Psoas muscle (tissue), 8 donors: ENCODE measurements around the gene OSMR. TPM values are rescaled to one million over a fixed set of nuclear protein-coding genes. Genes with fewer than 3 reads are reported as not detected.

ENCODE experiments used
- ATAC-seq, 4 donors: fragments of 200-7000 bp; cut with Tn5 transposase; one replicate each; pipeline ENCODE4 v1.9.1; 2020; ENCODE audit warnings: moderate library complexity in 3 of 4, mild to moderate bottlenecking in 2 of 4
- DNase-seq, 2 donors: peaks; one replicate each; pipeline ENCODE4 v3.0.0-alpha.2; 2020
- H3K27ac ChIP-seq: fragments of 200-600 bp; one replicate; pipeline ENCODE4 v1.8.0; 2022
- H3K27me3 ChIP-seq, 3 donors: fragments of 200-600 bp in 1 of 3; one replicate each; pipeline versions ENCODE4 v1.6.1 to v1.8.0; 2013 to 2022; ENCODE audit warnings: low read length in 2 of 3, mild to moderate bottlenecking in 2 of 3, moderate library complexity in 1 of 3; ENCODE audit not compliant: insufficient read depth in 3 of 3
- H3K36me3 ChIP-seq, 2 donors: fragments of 200-600 bp in 1 of 2; one replicate each; pipeline versions ENCODE4 v1.6.1 to v1.8.0; 2013 to 2022; ENCODE audit warnings: low read depth in 1 of 2, mild to moderate bottlenecking in 1 of 2, moderate library complexity in 1 of 2; ENCODE audit not compliant: insufficient read depth in 1 of 2
- H3K4me1 ChIP-seq: fragments of 200-600 bp; one replicate; pipeline ENCODE4 v1.8.0; 2022
- H3K4me3 ChIP-seq: fragments of 200-600 bp; one replicate; pipeline ENCODE4 v1.8.0; 2022; ENCODE audit warnings: mild to moderate bottlenecking
- H3K9me3 ChIP-seq: fragments of 200-600 bp; one replicate; pipeline ENCODE4 v1.8.0; 2022
- CTCF ChIP-seq: fragments of 200-600 bp; IDR thresholded peaks from one replicate; pipeline ENCODE4 v1.8.0; 2022; ENCODE audit warnings: antibody characterized with exemption
- WGBS, 3 donors: extraction: QIAGEN DNeasy Blood & Tissue Kit; methylation state at CpG; one replicate each; pipeline versions ENCODE4 v1.1.6 to v1.1.7; 2013; 5-methylcytosine and 5-hydroxymethylcytosine counted together
- intact Hi-C, 2 donors: fragments of 100-400 bp; cut with DNase I; formaldehyde crosslinking; loops; one replicate each; pipeline versions ENCODE4 v1.11.0 to v1.14.2; 2022
- polyA plus RNA-seq, 3 donors: library from polyadenylated mRNA; stranded (reverse); fragments of 200-250 nt; gene quantifications; one replicate each; pipeline ENCODE4 v1.2.3, GENCODE V29; 2013
- total RNA-seq, 4 donors: library from RNA; stranded (reverse); fragmentation: NEBNext Ultra II Directional in 2 of 4; extraction: Animal tissue kit (Norgen Biotek cat#: 25700) in 2 of 4; gene quantifications; one replicate each; pipeline versions ENCODE4 v1.2.1 to v1.2.4, GENCODE V29; 2021 to 2023
- donor health status: healthy with polysubstance abuse.
- donor health status: DM: no; HTN: no; CAD: no; lungs with moderate emphysema.
- donor health status: Bipolar disorder and iron deficiency.
- donor health status: healthy.
- donor health status: DM: yes; HTN: yes; CAD: no.
- donor health status: DM: no; HTN: no; CAD: no.
- donor health status: DM: no; HTN: no; CAD: no.
- donor health status: DM: yes; HTN: yes; CAD: no.

Gene OSMR
- total and polyA plus RNA-seq, 7 donors, result 3.2 to 27.0 (median 9.9) TPM

- DNase-seq (no peak), ATAC-seq (no peak)
- Histone ChIP-seq H3K4me1 (no peaks in the 10 kb centered on the region), H3K27ac (no peak overlapping the region), H3K36me3 (no peaks in the 10 kb centered on the region), H3K27me3 (no peaks in the 10 kb centered on the region), H3K4me3 (no peak overlapping the region), H3K9me3 (no peaks in the 10 kb centered on the region)
- no peak for TF ChIP-seq CTCF
- WGBS, 3 donors, result 88 to 93% (median 88%) methylated on average over 4 of the region's 4 CpGs
- intact Hi-C loops, result loop anchor here (5.0 to 10.0 kb wide), 2 partner anchors 89 to 92 kb away; no protein-coding TSS in a partner anchor
Observed at GRCh38 chr5:38832810-38833209, 13.0 kb upstream of the OSMR start.

- intact Hi-C loops, result loop anchor here in 1 of 2 donors (10.0 kb wide), 1 partner anchor 89 kb away; no protein-coding TSS in a partner anchor
- no peak overlapping the region for H3K4me3 ChIP-seq
- TF ChIP-seq CTCF, result no peak
- H3K4me1 ChIP-seq, result no peaks in the 10 kb centered on the region
- no peaks in the 10 kb centered on the region for H3K27me3 ChIP-seq
- no peaks in the 10 kb centered on the region for H3K9me3 ChIP-seq
- DNase-seq (no peak), ATAC-seq (peak in 1 of 4 donors; percentile 30)
- 65 to 70% (median 67%) methylated on average over 2 of the region's 2 CpGs for WGBS, 3 donors
- H3K36me3 ChIP-seq, result no peaks in the 10 kb centered on the region
- H3K27ac ChIP-seq, result no peak overlapping the region
Observed at GRCh38 chr5:38835887-38836286, 9.9 kb upstream of the OSMR start.

- intact Hi-C loops, result loop anchor here in 1 of 2 donors (10.0 kb wide), 1 partner anchor 87 kb away; no protein-coding TSS in a partner anchor
- ATAC-seq (no peak), DNase-seq (no peak)
- Histone ChIP-seq H3K27ac (no peak overlapping the region), H3K27me3 (no peaks in the 10 kb centered on the region), H3K4me1 (no peaks in the 10 kb centered on the region), H3K4me3 (no peak overlapping the region), H3K9me3 (no peaks in the 10 kb centered on the region), H3K36me3 (no peaks in the 10 kb centered on the region)
- TF ChIP-seq CTCF, result no peak
- 79 to 84% (median 82%) methylated on average over 2 of the region's 2 CpGs for WGBS, 3 donors
Observed at GRCh38 chr5:38837416-38837815, 8.4 kb upstream of the OSMR start.

- no peaks in the 10 kb centered on the region for H3K27me3 ChIP-seq
- intact Hi-C loops, result loop anchor here in 1 of 2 donors (10.0 kb wide), 1 partner anchor 87 kb away; no protein-coding TSS in a partner anchor
- ATAC-seq (no peak), DNase-seq (no peak)
- H3K27ac ChIP-seq, result no peak overlapping the region
- no peaks in the 10 kb centered on the region for H3K9me3 ChIP-seq
- H3K36me3 ChIP-seq, result no peaks in the 10 kb centered on the region
- H3K4me1 ChIP-seq, result no peaks in the 10 kb centered on the region
- WGBS, 3 donors, result 69 to 97% (median 94%) methylated on average over 2 of the region's 2 CpGs
- no peak overlapping the region for H3K4me3 ChIP-seq
- no peak for TF ChIP-seq CTCF
Observed at GRCh38 chr5:38837932-38838331, 7.9 kb upstream of the OSMR start.

GRCh38 chr5:38843665-38844064 lies 2.1 kb upstream of the OSMR start:
- DNase-seq, result no peak
- Histone ChIP-seq H3K9me3 (no peaks in the 10 kb centered on the region), H3K27me3 (peaks cover 0 to 13% (median 2%) of the 10 kb centered on the region in 3 donors), H3K27ac (no peak overlapping the region), H3K4me3 (no peak overlapping the region), H3K36me3 (no peaks in the 10 kb centered on the region), H3K4me1 (no peaks in the 10 kb centered on the region)
- TF ChIP-seq CTCF, result no peak
- intact Hi-C loops, result no loop called here
- ATAC-seq, result no peak
- 68 to 86% (median 86%) methylated on average over 1 of the region's 1 CpG for WGBS, 3 donors
